Vagina (tissue), 2 donors: ENCODE results near the gene OR52A5. TPM values are rescaled to one million over a fixed set of nuclear protein-coding genes. Genes with fewer than 3 reads are reported as not detected.

Source experiments
- DNase-seq, 2 donors: peaks; one replicate each; pipeline ENCODE4 v3.0.0-alpha.2; 2017; ENCODE audit errors: extremely low spot score in 2 of 2
- H3K27ac ChIP-seq: fragments of 200-600 bp; sonication (generic); one replicate; pipeline ENCODE4 v1.5.1; 2019
- H3K27me3 ChIP-seq: fragments of 200-600 bp; sonication (generic); one replicate; pipeline ENCODE4 v1.5.1; 2019
- H3K36me3 ChIP-seq, 2 donors: fragments of 200-600 bp; sonication (generic); one replicate each; pipeline ENCODE4 v1.5.1; 2017 to 2019
- H3K4me1 ChIP-seq: fragments of 200-600 bp; sonication (generic); one replicate; pipeline ENCODE4 v1.5.1; 2019
- H3K4me3 ChIP-seq, 2 donors: fragments of 200-600 bp; sonication (generic); 1 replicate in 1 of 2; 2 replicates in 1 of 2; pipeline ENCODE4 v1.5.1; 2016 to 2019
- H3K9me3 ChIP-seq: fragments of 200-600 bp; sonication (generic); one replicate; pipeline ENCODE4 v1.5.1; 2019
- CTCF ChIP-seq, 3 experiments: fragments of 450-650 bp in 2 of 3; fragments of 200-600 bp in 1 of 3; sonication (generic) in 1 of 3; IDR thresholded peaks; one replicate each; pipeline ENCODE4 v1.5.1; 2017 to 2019; ENCODE audit warnings: antibody characterized with exemption in 3 of 3, mild to moderate bottlenecking in 2 of 3, moderate library complexity in 2 of 3
- POLR2A ChIP-seq, 2 donors: fragments of 450-650 bp; IDR thresholded peaks; one replicate each; pipeline ENCODE4 v1.6.1; 2017; ENCODE audit warnings: antibody characterized with exemption in 2 of 2, mild to moderate bottlenecking in 2 of 2, moderate library complexity in 2 of 2
- POLR2AphosphoS5 ChIP-seq, 2 donors: sonication (generic); formaldehyde crosslinking; IDR thresholded peaks; one replicate each; pipeline ENCODE4 v1.9.0; 2017; ENCODE audit warnings: antibody characterized with exemption in 2 of 2, mild to moderate bottlenecking in 2 of 2, low read depth in 1 of 2; ENCODE audit not compliant: insufficient read depth in 1 of 2
- intact Hi-C: fragments of 100-400 bp; cut with DNase I; formaldehyde crosslinking; loops from one replicate; pipeline ENCODE4 v1.15.1; 2023
- total RNA-seq: library from RNA; depleted of rRNA; stranded (reverse); fragments of >200 nt; gene quantifications from one replicate; pipeline ENCODE4 v1.2.3, GENCODE V29; 2016

Gene OR52A5
- total RNA-seq, 1 donor from 2014 or later: not detected

GRCh38 chr11:5123802-5124521 is 14.2 kb downstream of the OR52A5 start:
- Histone ChIP-seq H3K4me3 (no peak overlapping the region), H3K27ac (no peak overlapping the region), H3K4me1 (no peaks in the 10 kb centered on the region), H3K9me3 (no peaks in the 10 kb centered on the region), H3K27me3 (no peaks in the 10 kb centered on the region), H3K36me3 (no peaks in the 10 kb centered on the region)
- TF ChIP-seq POLR2A (IDR thresholded peaks at IDR 0.05): no peak
- no peak for TF ChIP-seq POLR2AphosphoS5 (IDR thresholded peaks at IDR 0.05; ENCODE audit: insufficient read depth in 1 of 2, low read depth in 1 of 2)
- peak in 2 of 3 experiments; percentile 35 to 40 for TF ChIP-seq CTCF (IDR thresholded peaks at IDR 0.05)
- intact Hi-C loops: no loop called here
- DNase-seq: no peak

GRCh38 chr11:5118893-5119292 is 19.3 kb downstream of the OR52A5 start:
- no peaks in the 10 kb centered on the region for H3K4me1 ChIP-seq
- no peaks in the 10 kb centered on the region for H3K36me3 ChIP-seq
- no peak for TF ChIP-seq CTCF (IDR thresholded peaks at IDR 0.05)
- no peak for TF ChIP-seq POLR2AphosphoS5 (IDR thresholded peaks at IDR 0.05; ENCODE audit: insufficient read depth in 1 of 2, low read depth in 1 of 2)
- no peak for TF ChIP-seq POLR2A (IDR thresholded peaks at IDR 0.05)
- no peak for DNase-seq
- intact Hi-C loops: no loop called here
- H3K27ac ChIP-seq: no peak overlapping the region
- H3K4me3 ChIP-seq: no peak overlapping the region
- H3K9me3 ChIP-seq: no peaks in the 10 kb centered on the region
- no peaks in the 10 kb centered on the region for H3K27me3 ChIP-seq

GRCh38 chr11:5117588-5117987 is 20.6 kb downstream of the OR52A5 start:
- TF ChIP-seq POLR2AphosphoS5 (IDR thresholded peaks at IDR 0.05; ENCODE audit: insufficient read depth in 1 of 2, low read depth in 1 of 2): no peak
- TF ChIP-seq POLR2A (IDR thresholded peaks at IDR 0.05): no peak
- TF ChIP-seq CTCF (IDR thresholded peaks at IDR 0.05): no peak
- no peak for DNase-seq
- Histone ChIP-seq H3K27me3 (no peaks in the 10 kb centered on the region), H3K27ac (no peak overlapping the region), H3K4me3 (no peak overlapping the region), H3K36me3 (no peaks in the 10 kb centered on the region), H3K9me3 (no peaks in the 10 kb centered on the region), H3K4me1 (no peaks in the 10 kb centered on the region)
- intact Hi-C loops: no loop called here

GRCh38 chr11:5115339-5115738 is 22.8 kb downstream of the OR52A5 start:
- H3K27ac ChIP-seq: no peak overlapping the region
- H3K27me3 ChIP-seq: no peaks in the 10 kb centered on the region
- H3K4me3 ChIP-seq: no peak overlapping the region
- no peaks in the 10 kb centered on the region for H3K36me3 ChIP-seq
- no peaks in the 10 kb centered on the region for H3K9me3 ChIP-seq
- no peaks in the 10 kb centered on the region for H3K4me1 ChIP-seq
- no peak for DNase-seq
- intact Hi-C loops: no loop called here
- TF ChIP-seq POLR2A (IDR thresholded peaks at IDR 0.05) (no peak), CTCF (IDR thresholded peaks at IDR 0.05) (no peak), POLR2AphosphoS5 (IDR thresholded peaks at IDR 0.05; ENCODE audit: insufficient read depth in 1 of 2, low read depth in 1 of 2) (no peak)

- Histone ChIP-seq H3K9me3 (no peaks in the 10 kb centered on the region), H3K4me3 (no peak overlapping the region), H3K4me1 (no peaks in the 10 kb centered on the region), H3K36me3 (no peaks in the 10 kb centered on the region), H3K27ac (no peak overlapping the region), H3K27me3 (no peaks in the 10 kb centered on the region)
- DNase-seq: no peak
- no peak for TF ChIP-seq POLR2A (IDR thresholded peaks at IDR 0.05)
- no peak for TF ChIP-seq CTCF (IDR thresholded peaks at IDR 0.05)
- no peak for TF ChIP-seq POLR2AphosphoS5 (IDR thresholded peaks at IDR 0.05; ENCODE audit: insufficient read depth in 1 of 2, low read depth in 1 of 2)
- intact Hi-C loops: no loop called here
Observed at GRCh38 chr11:5107285-5107684, 30.9 kb downstream of the OR52A5 start.
